ENCODE data around the gene ZNF451.
"Not testable (repeated sequence)": the region's sequence is repeated elsewhere in the genome, so short reads cannot be mapped to it uniquely, and the experiment has no call there.

ZNF451 gene

GRCh38 chr6:57078531-57079207, 11.3 kb upstream of the ZNF451 start:
- TF ChIP-seq CTCF (conservative IDR thresholded peaks at IDR 0.05; ENCODE audit: control insufficient read depth, insufficient read depth, low read depth, low read length), result no peak
- no peak overlapping the region for H3K4me3 ChIP-seq (ENCODE audit: control insufficient read depth, low read depth, low read length)
- DNase-seq (ENCODE audit: low read depth), result no peak

GRCh38 chr6:57085471-57085870, 4.5 kb upstream of the ZNF451 start:
- TF ChIP-seq CTCF (conservative IDR thresholded peaks at IDR 0.05; ENCODE audit: control insufficient read depth, insufficient read depth, low read depth, low read length), result no peak
- no peak for DNase-seq (ENCODE audit: low read depth)
- H3K4me3 ChIP-seq (ENCODE audit: control insufficient read depth, low read depth, low read length), result no peak overlapping the region

GRCh38 chr6:57086843-57087242, 3.1 kb upstream of the ZNF451 start:
- DNase-seq (ENCODE audit: low read depth), result no peak
- TF ChIP-seq CTCF (conservative IDR thresholded peaks at IDR 0.05; ENCODE audit: control insufficient read depth, insufficient read depth, low read depth, low read length), result no peak
- no peak overlapping the region for H3K4me3 ChIP-seq (ENCODE audit: control insufficient read depth, low read depth, low read length)

- no peak for DNase-seq (ENCODE audit: low read depth)
- H3K4me3 ChIP-seq (ENCODE audit: control insufficient read depth, low read depth, low read length), result no peak overlapping the region
- no peak for TF ChIP-seq CTCF (conservative IDR thresholded peaks at IDR 0.05; ENCODE audit: control insufficient read depth, insufficient read depth, low read depth, low read length)
Observed at GRCh38 chr6:57087916-57088315, 2.1 kb upstream of the ZNF451 start.

GRCh38 chr6:57089265-57089664, 723 bp upstream of the ZNF451 start:
- TF ChIP-seq CTCF (conservative IDR thresholded peaks at IDR 0.05; ENCODE audit: control insufficient read depth, insufficient read depth, low read depth, low read length), result no peak
- peak overlapping the region; percentile 48 for H3K4me3 ChIP-seq (ENCODE audit: control insufficient read depth, low read depth, low read length)
- DNase-seq (ENCODE audit: low read depth), result no peak

- not testable (repeated sequence) for H3K4me3 ChIP-seq (ENCODE audit: control insufficient read depth, low read depth, low read length); DNase-seq (ENCODE audit: low read depth)
Observed at GRCh38 chr6:57090458-57091067, 575 bp downstream of the ZNF451 start.

GRCh38 chr6:57091375-57091774, 1.4 kb downstream of the ZNF451 start:
- peak overlapping the region; percentile 29 for H3K4me3 ChIP-seq (ENCODE audit: control insufficient read depth, low read depth, low read length)
- not testable (repeated sequence) for DNase-seq (ENCODE audit: low read depth)

GRCh38 chr6:57094689-57095088, 4.7 kb downstream of the ZNF451 start:
- TF ChIP-seq CTCF (conservative IDR thresholded peaks at IDR 0.05; ENCODE audit: control insufficient read depth, insufficient read depth, low read depth, low read length), result no peak
- no peak overlapping the region for H3K4me3 ChIP-seq (ENCODE audit: control insufficient read depth, low read depth, low read length)
- DNase-seq (ENCODE audit: low read depth), result no peak

All from fibroblast of mammary gland (primary cell).